Measurements from ENCODE around the gene GNG12.
A peak's percentile ranks its signal among the peaks of the same experiment; 100 is the strongest.

GNG12 gene

GRCh38 chr1:67755160-67755559 lies 78.1 kb downstream of the GNG12 start:
- no peak for DNase-seq
- TF ChIP-seq GATA1 (IDR thresholded peaks at IDR 0.05; ENCODE audit: low read depth, low read length) (no peak), POLR2A (IDR thresholded peaks at IDR 0.05; ENCODE audit: low read length) (no peak)

- DNase-seq = no peak
- TF ChIP-seq GATA1 (IDR thresholded peaks at IDR 0.05; ENCODE audit: low read depth, low read length) (no peak), POLR2A (IDR thresholded peaks at IDR 0.05; ENCODE audit: low read length) (no peak)
Observed at GRCh38 chr1:67754526-67754920, 78.7 kb downstream of the GNG12 start.

GRCh38 chr1:67753776-67754525 lies 79.3 kb downstream of the GNG12 start:
- DNase-seq = no peak
- no peak for TF ChIP-seq GATA1 (IDR thresholded peaks at IDR 0.05; ENCODE audit: low read depth, low read length)
- TF ChIP-seq POLR2A (IDR thresholded peaks at IDR 0.05; ENCODE audit: low read length) = no peak

GRCh38 chr1:67752306-67752705 lies 81.0 kb downstream of the GNG12 start:
- DNase-seq = no peak
- TF ChIP-seq GATA1 (IDR thresholded peaks at IDR 0.05; ENCODE audit: low read depth, low read length) (no peak), POLR2A (IDR thresholded peaks at IDR 0.05; ENCODE audit: low read length) (no peak)

GRCh38 chr1:67750691-67751054 lies 82.6 kb downstream of the GNG12 start:
- TF ChIP-seq GATA1 (IDR thresholded peaks at IDR 0.05; ENCODE audit: low read depth, low read length) (no peak), POLR2A (IDR thresholded peaks at IDR 0.05; ENCODE audit: low read length) (no peak)
- no peak for DNase-seq

GRCh38 chr1:67749844-67750690 lies 83.2 kb downstream of the GNG12 start:
- peak; percentile 23 to 57 for DNase-seq
- TF ChIP-seq POLR2A (IDR thresholded peaks at IDR 0.05; ENCODE audit: low read length) (no peak), GATA1 (IDR thresholded peaks at IDR 0.05; ENCODE audit: low read depth, low read length) (no peak)

- DNase-seq = no peak
Observed at GRCh38 chr1:67749263-67749843, 83.9 kb downstream of the GNG12 start.

GRCh38 chr1:67748630-67749029 lies 84.6 kb downstream of the GNG12 start:
- DNase-seq = peak; percentile 12 to 50
- TF ChIP-seq POLR2A (IDR thresholded peaks at IDR 0.05; ENCODE audit: low read length) = no peak
- TF ChIP-seq GATA1 (IDR thresholded peaks at IDR 0.05; ENCODE audit: low read depth, low read length) = no peak

More at GRCh38 chr1:67749263-67749843, 83.9 kb downstream of the GNG12 start:
- TF ChIP-seq GATA1 (IDR thresholded peaks at IDR 0.05; ENCODE audit: low read depth, low read length) (no peak), POLR2A (IDR thresholded peaks at IDR 0.05; ENCODE audit: low read length) (no peak)

GRCh38 chr1:67747671-67748546 lies 85.4 kb downstream of the GNG12 start:
- TF ChIP-seq POLR2A (IDR thresholded peaks at IDR 0.05; ENCODE audit: low read length) (no peak), GATA1 (IDR thresholded peaks at IDR 0.05; ENCODE audit: low read depth, low read length) (no peak)
- no peak for DNase-seq

GRCh38 chr1:67745875-67746698 lies 87.2 kb downstream of the GNG12 start:
- DNase-seq = no peak
- TF ChIP-seq GATA1 (IDR thresholded peaks at IDR 0.05; ENCODE audit: low read depth, low read length) (no peak), POLR2A (IDR thresholded peaks at IDR 0.05; ENCODE audit: low read length) (no peak)

GRCh38 chr1:67743072-67743725 lies 90.1 kb downstream of the GNG12 start:
- peak; percentile 12 to 35 for DNase-seq
- TF ChIP-seq POLR2A (IDR thresholded peaks at IDR 0.05; ENCODE audit: low read length) (no peak), GATA1 (IDR thresholded peaks at IDR 0.05; ENCODE audit: low read depth, low read length) (no peak)

GRCh38 chr1:67741736-67742135 lies 91.5 kb downstream of the GNG12 start:
- DNase-seq = no peak

More at GRCh38 chr1:67741736-67742135, 91.5 kb downstream of the GNG12 start:
- TF ChIP-seq GATA1 (IDR thresholded peaks at IDR 0.05; ENCODE audit: low read depth, low read length) (no peak), POLR2A (IDR thresholded peaks at IDR 0.05; ENCODE audit: low read length) (no peak)

Data from erythroblast (primary cell).